WI38 (cell line): ENCODE measurements around the gene NCK2.
"Not testable (repeated sequence)": the region's sequence is repeated elsewhere in the genome, so short reads cannot be mapped to it uniquely, and the experiment has no call there.

ENCODE experiments used
- H3K4me3 ChIP-seq: 2 replicates; pipeline ENCODE4 v1.5.1; 2011; ENCODE audit warnings: low read depth, mild to moderate bottlenecking, control low read depth, low read length
- TF ChIP-seq, protein P1 (sequence below): IDR thresholded peaks from 2 replicates; pipeline ENCODE4 v1.5.1; 2012; ENCODE audit warnings: low read depth, mild to moderate bottlenecking, control low read depth, low read length

Gene NCK2

DNA sequence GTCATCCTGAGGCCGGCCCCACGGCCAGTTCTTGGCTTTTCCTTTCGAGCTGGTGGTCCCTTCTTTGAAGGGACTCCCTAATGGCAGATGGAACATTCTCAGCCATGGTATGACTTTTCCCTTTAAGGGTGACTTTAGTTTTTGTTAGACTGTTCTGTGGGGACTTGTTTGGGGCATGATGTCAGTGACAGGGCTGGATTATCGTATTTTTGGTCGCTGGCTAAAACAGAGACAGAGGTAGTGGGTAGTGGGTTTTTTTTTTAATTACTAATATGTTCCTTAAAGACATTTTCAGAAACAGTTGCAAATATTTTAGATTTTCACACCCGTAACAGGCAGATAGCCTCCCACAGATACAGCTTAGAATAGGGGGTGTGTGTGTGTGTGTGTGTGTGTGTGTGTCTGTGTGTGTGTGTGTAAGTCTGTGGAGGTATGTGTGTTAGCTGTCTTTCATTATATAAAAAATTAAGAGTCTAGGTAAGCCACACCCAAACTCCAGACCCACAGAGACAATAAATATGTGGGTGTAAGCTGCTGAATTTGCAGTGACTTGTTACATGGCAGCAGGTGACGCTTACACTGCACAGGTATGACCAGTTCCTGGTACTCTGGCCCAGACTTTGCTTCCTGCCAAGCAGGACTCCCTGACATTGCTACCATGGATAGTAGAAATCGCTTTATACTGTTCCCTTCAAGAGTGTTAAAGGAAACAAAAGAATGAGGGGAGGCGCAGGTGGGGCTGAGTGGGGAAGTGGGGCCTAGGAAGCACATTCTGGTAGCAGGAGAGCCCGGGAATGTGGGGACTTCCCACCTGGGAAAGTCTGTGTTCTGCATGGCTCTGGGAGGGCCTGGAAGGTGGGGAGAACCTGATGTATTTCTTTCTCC is 20.9 kb downstream of the NCK2 start:
- TF ChIP-seq, protein P1, sequence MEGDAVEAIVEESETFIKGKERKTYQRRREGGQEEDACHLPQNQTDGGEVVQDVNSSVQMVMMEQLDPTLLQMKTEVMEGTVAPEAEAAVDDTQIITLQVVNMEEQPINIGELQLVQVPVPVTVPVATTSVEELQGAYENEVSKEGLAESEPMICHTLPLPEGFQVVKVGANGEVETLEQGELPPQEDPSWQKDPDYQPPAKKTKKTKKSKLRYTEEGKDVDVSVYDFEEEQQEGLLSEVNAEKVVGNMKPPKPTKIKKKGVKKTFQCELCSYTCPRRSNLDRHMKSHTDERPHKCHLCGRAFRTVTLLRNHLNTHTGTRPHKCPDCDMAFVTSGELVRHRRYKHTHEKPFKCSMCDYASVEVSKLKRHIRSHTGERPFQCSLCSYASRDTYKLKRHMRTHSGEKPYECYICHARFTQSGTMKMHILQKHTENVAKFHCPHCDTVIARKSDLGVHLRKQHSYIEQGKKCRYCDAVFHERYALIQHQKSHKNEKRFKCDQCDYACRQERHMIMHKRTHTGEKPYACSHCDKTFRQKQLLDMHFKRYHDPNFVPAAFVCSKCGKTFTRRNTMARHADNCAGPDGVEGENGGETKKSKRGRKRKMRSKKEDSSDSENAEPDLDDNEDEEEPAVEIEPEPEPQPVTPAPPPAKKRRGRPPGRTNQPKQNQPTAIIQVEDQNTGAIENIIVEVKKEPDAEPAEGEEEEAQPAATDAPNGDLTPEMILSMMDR: no peak
- no peak overlapping the region for H3K4me3 ChIP-seq

DNA sequence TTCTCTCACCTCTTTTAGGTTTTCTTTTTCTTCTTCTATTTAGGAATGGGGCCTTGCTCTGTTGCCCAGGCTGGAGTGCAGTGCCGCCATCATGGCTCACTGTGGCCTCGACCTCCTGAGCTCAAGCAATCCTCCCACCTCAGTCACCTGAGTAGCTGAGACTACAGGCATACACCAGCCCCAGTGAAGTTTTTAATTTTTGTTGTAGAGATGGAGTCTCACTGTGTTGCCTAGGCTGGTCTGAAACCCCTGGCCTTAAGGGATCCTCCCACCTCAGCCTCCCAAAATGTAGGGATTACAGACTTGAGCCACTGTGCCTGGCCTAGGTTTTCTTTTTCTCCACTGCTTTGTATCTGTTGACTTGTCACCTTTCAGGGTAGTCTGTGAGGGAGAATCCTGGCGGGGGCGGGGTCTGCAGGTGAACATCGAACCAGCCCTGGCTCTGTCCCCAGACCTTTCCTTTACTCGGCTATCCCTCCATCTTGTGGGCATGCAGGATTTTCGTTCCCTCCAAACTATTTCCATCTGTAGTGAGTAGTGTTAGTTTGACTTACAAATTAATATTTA is 21.7 kb downstream of the NCK2 start:
- TF ChIP-seq, protein P1: no peak
- H3K4me3 ChIP-seq: no peak overlapping the region

DNA sequence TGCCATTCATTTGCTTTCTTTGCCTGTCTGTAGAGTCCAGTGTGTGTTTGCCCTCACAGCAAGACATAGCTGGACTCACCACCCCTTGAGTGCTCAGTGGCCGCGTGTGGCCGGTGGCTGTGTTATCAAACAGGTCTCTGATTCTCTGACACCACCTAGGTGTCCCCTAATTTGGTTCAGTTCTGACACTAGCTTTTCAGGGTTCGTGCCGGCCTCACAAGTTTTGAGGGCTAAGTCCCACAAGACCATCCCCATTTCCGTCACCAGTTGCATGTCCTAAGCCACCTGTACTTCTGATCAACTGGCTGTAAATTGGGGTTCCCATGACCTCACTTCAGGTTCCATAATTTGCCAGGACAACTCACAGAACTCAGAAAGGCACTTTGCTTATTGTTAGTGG is 23.5 kb downstream of the NCK2 start:
- H3K4me3 ChIP-seq: no peak overlapping the region
- TF ChIP-seq, protein P1: no peak

DNA sequence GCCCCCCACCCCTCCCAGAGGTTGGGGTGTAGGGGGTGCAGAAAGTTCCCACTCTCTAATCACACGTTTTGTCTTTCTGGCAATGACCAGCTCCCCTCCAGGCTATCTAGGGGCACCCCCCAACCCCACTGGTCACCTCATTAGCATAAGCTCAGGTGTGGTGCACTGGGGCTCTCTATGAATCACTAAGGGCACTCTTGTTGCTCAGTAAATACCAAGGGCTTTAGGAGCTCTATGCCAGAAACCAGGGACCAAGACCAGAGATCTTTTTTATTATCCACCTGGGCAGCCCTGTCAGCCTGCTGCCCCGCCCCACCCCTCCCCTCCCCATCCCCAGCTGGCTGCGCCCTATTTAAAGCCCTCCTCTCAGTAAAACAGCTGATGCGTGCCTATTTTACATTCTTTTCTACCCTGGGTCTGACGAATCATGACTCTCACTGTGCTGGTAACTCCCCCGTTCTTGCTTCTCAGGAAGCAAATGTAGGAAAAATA is 24.3 kb downstream of the NCK2 start:
- no peak overlapping the region for H3K4me3 ChIP-seq
- TF ChIP-seq, protein P1: no peak

DNA sequence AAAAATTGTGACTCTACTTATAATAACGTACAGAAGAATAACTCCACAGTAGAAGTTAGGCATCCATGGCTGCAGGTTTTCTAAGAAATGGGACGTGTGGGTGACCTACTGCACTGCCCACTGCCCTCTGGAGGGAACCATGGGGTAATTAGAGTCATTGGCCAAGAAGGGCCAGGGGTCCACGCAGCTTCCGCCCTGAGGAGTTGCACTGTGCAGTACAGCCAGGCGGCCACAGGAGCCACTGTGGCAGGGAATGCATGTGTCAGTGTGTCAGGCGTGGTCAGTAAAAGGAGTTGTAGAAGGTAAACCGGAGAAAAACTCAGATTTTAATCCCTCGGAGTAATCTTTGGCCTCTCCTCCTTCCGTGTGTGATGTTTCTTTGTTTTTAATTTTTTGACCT is 24.8 kb downstream of the NCK2 start:
- no peak overlapping the region for H3K4me3 ChIP-seq

DNA sequence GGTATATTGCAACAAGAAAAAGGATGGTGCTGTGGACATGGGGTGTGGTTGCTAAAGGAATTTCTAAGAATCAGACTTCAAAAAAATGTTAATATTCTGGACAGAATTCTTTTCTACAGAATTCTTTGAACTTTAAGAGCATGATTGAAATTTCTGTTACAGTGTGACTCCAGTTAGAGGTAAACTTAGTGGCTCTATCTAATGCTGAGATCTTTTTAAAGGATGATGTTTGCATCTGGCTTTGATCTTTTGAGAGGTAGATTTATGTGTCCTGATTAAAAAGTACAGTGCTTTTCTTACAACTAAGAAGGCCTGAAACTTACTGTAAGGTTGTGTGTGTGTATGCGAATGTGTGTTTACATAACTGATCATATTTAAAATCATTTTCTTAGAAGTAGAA is 25.4 kb downstream of the NCK2 start:
- TF ChIP-seq, protein P1: no peak
- H3K4me3 ChIP-seq: no peak overlapping the region

More for the DNA sequence above, 24.8 kb downstream of the NCK2 start:
- TF ChIP-seq, protein P1: no peak

DNA sequence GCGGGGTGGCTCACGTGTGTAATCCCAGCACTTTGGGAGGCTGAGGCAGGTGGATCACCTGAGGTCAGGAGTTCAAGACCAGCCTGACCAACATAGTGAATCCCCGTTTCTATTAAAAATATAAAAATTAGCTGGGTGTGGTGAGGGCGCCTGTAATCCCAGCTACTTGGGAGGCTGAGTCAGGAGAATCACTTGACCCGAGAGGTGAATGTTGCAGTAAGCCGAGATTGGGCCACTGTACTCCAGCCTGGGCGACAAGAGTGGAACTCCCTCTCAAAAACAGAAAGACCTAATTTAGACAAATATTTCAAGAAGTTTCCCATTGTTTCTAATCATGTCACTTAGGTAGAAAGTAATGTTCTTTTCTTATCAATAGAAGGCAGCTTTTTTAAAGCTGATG is 26.6 kb downstream of the NCK2 start:
- H3K4me3 ChIP-seq: not testable (repeated sequence)
